GM19468 (cell line): ENCODE measurements around the gene ENTREP1.

ENCODE experiments used
- ATAC-seq: cut with Tn5 transposase; IDR thresholded peaks from one replicate; pipeline ENCODE4 v1.9.1; 2021; ENCODE audit warnings: mild to moderate bottlenecking, moderate library complexity, moderate number of reproducible peaks; ENCODE audit not compliant: unreplicated experiment; ENCODE audit errors: extremely low read depth

ENTREP1 gene

GRCh38 chr9:69317894-69318293 is 7.1 kb upstream of the ENTREP1 start:
- ATAC-seq, result no peak

- no peak for ATAC-seq
These were observed 5.5 kb upstream of the ENTREP1 start for GRCh38 chr9:69319324-69320025.

GRCh38 chr9:69322256-69322655 is 2.8 kb upstream of the ENTREP1 start:
- ATAC-seq, result no peak

- ATAC-seq, result no peak
These were observed 1.2 kb upstream of the ENTREP1 start for GRCh38 chr9:69323861-69324260.

- ATAC-seq, result no peak
These were observed 596 bp downstream of the ENTREP1 start for GRCh38 chr9:69325409-69326212.

GRCh38 chr9:69326261-69326660 is 1.2 kb downstream of the ENTREP1 start:
- no peak for ATAC-seq

GRCh38 chr9:69330580-69330979 is 5.6 kb downstream of the ENTREP1 start:
- ATAC-seq, result no peak

GRCh38 chr9:69331444-69331843 is 6.4 kb downstream of the ENTREP1 start:
- ATAC-seq, result no peak

- no peak for ATAC-seq
These were observed 7.2 kb downstream of the ENTREP1 start for GRCh38 chr9:69332067-69332685.

GRCh38 chr9:69333716-69334115 is 8.7 kb downstream of the ENTREP1 start:
- ATAC-seq, result no peak

- no peak for ATAC-seq
These were observed 9.3 kb downstream of the ENTREP1 start for GRCh38 chr9:69334317-69334716.

- ATAC-seq, result no peak
These were observed 14.6 kb downstream of the ENTREP1 start for GRCh38 chr9:69339620-69340019.

GRCh38 chr9:69340631-69341030 is 15.6 kb downstream of the ENTREP1 start:
- no peak for ATAC-seq

GRCh38 chr9:69342769-69343168 is 17.8 kb downstream of the ENTREP1 start:
- no peak for ATAC-seq

GRCh38 chr9:69344459-69344858 is 19.4 kb downstream of the ENTREP1 start:
- no peak for ATAC-seq

GRCh38 chr9:69346596-69347390 is 21.8 kb downstream of the ENTREP1 start:
- no peak for ATAC-seq

GRCh38 chr9:69347607-69348006 is 22.6 kb downstream of the ENTREP1 start:
- ATAC-seq, result no peak

GRCh38 chr9:69351227-69351626 is 26.2 kb downstream of the ENTREP1 start:
- ATAC-seq, result no peak

- ATAC-seq, result no peak
These were observed 30.2 kb downstream of the ENTREP1 start for GRCh38 chr9:69355232-69355631.

GRCh38 chr9:69357030-69357775 is 32.2 kb downstream of the ENTREP1 start:
- no peak for ATAC-seq
